Hematopoietic multipotent progenitor cell treated with erythropoietin and hydrocortisone succinate and interleukin-3 and kit ligand, for 6 days (in vitro differentiated cells): ENCODE results near the gene GZMM.

Experiments
- DNase-seq: peaks from one replicate; pipeline ENCODE4 v3.0.0-alpha.2; 2015

Gene GZMM

DNA sequence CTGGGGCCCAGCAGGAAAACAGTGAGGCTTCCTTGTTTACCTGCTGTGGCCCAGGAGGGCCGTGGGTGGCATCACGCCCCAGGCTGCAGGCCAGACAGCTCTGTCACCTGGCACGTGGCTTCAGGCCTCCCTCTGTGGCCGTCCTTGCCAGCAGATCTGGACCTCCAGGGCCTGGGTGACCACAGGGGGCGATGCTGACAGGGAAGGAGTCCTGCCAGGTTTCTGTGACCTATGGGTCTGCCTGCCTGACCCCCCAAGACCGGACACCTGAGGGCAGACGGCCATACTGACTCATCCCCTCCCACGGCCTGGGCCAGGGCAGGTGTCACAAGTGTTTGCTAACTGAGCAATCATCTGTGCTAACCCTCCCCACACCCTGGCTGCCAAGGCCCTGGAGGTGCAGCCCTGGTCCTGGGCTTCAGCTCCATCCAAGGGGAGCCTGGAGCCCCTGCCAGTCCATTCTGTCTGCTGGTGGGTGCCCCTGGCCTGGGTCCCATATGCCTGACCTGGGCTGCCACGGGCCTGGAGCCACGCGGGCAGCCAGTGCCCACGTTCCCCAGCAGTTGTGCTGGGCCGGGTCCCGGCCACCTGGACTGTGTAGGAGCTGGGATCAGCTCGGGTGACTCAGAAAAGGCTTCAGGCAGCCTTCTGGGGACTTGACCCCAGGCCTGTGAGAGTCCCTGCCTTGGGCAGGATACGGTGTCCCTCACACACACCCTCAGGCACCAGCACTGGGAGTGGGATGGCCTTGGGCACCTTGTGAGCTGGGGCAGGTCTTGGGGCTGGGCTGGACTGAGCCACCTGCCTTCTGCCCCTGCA is 8.6 kb upstream of the GZMM start:
- DNase-seq: no peak

DNA sequence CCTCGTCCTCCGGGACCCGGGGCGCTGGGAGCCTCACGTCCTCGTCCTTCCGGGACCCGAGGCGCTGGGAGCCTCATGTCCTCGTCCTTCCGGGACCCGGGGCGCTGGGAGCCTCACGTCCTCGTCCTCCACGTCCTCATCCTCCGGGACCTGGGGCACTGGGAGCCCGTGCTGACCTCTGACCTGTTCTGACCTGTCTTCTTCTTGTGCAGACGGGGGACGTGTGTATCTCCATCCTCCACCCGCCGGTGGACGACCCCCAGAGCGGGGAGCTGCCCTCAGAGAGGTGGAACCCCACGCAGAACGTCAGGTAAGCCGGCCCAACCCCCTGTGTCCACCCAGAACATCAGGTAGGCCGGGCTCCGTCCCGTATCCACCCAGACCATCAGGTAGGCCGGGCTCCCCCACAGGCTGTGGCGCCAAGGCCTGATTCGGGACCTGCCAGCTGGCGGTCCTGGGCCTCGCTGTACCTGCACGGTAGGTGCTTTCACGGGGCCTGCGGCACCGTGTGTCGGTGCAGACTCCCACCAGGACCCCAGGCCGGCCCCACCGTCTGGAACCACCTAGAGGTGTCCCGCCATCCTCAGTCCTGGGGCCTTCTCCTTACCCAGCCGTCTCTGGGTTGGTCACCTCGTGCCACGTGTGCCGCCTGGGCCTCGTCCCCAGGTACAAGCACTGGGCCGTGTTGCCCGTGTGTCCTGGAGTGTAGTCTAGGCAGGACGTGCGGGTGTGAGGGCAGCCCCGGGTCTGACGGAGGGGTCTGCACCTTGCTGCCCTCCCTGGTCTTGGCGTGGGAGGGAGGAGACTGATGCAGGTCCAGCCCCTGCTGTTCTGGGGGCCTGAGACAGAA is 7.6 kb upstream of the GZMM start:
- no peak for DNase-seq

DNA sequence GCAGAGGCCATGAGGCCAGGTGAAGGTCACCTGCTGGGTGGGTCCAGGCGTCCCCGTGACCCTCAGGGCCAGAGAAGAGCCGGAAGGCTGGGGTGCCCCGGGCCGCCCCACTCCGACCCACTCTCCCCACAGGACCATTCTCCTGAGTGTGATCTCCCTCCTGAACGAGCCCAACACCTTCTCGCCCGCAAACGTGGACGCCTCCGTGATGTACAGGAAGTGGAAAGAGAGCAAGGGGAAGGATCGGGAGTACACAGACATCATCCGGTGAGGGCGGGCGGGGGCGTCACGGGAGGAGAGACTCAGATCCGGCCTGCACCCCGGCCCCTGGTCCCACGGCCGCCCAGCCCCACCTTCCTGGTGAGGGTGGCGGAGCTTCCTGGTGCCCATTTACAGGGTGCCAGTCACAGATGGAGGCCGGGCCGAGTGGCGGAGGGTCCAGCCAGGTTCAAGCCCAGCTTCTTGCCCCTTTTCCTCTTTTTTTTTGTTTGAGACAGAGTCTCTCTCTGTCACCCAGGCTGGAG is 6.9 kb upstream of the GZMM start:
- DNase-seq: no peak

DNA sequence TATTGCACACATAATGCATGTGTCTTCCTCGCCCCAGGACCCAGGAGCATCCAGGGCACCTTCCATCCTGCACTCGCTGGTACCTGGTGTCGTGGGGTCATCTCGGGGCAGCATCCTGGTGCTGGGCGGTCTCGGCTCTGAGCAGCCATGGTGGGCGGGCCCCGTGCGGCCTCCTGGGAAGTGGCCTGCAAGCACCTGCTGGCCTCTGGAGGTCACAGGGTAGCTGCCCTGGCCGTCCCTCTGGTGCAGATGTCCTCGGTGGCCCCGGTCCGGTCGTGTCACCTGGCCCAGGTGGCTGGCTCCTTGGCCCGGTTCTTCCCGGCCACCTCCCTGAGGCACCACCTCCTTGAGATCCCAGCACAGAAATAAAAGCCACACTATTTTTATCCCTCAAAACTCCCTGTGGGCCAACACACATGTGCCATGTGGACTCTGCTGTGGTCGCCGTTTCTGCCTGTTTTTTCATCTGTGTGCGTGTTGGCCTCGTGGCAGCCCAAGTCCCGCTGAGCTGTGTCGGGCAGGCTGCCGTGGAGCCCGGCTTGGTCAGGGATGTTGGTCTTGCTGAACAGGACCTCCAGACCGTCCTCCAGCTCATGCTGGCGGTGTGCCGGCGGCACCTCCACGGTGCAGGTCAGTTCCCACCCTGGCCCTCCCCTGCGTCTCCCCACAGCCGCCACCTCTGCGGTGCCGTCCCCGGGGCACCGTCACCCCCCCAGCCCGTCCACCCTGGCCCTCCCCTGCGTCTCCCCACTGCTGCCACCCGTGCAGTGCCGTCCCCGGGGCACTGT is 5.0 kb upstream of the GZMM start:
- DNase-seq: no peak

DNA sequence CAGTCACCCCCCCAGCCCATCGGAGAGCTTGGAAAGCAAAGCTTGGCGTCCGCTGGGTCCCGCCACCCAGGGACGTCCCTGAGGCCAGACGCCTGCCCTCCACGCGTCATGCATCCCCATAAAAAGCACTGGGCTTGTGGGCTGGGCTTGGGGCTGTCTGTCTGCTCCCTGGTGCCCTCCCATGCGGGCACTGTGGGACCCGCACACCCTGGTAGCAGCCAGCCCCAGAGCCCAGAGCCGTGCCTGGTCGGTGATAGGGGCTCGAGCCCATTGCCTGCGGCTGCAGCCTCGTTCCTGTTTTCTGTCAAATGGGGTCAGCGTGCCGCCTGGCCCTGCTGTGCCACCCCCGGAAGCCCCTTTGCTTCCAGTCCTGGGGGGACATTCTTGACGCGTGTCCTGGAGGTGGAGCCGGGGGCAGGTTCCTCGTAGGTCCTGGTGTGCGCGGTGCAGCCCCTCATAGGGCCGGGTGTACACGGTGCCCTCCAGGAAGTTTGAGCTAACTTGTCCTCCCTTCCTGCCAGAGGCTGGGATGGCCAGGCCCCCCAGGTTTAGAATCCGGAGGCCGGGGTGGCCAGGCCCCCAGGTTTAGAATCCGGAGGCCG is 4.3 kb upstream of the GZMM start:
- DNase-seq: no peak

DNA sequence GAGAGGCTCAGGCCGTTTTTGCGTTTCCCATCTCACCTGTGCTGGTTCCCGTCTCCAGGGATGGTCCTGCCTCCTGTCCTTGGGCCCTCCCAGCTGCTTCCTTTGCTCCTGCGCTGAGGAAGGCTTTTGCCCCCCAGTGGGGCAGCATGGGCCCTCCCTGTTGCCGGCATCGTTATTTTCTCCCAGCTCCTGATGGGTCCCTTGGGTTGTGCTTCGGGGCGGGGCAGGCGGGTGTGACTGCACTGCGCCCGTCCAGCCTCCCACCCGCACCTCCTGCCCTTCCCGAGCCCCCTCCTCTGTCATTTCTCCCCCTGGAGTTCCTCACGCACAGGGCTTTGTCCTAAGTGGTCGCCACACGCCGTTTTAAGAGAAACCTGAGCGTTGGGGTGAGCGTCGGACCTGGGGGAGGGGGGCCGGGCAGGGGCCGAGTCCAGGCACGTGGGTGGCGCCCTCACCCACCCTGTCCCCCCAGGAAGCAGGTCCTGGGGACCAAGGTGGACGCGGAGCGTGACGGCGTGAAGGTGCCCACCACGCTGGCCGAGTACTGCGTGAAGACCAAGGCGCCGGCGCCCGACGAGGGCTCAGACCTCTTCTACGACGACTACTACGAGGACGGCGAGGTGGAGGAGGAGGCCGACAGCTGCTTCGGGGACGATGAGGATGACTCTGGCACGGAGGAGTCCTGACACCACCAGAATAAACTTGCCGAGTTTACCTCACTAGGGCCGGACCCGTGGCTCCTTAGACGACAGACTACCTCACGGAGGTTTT is 2.8 kb upstream of the GZMM start:
- no peak for DNase-seq

DNA sequence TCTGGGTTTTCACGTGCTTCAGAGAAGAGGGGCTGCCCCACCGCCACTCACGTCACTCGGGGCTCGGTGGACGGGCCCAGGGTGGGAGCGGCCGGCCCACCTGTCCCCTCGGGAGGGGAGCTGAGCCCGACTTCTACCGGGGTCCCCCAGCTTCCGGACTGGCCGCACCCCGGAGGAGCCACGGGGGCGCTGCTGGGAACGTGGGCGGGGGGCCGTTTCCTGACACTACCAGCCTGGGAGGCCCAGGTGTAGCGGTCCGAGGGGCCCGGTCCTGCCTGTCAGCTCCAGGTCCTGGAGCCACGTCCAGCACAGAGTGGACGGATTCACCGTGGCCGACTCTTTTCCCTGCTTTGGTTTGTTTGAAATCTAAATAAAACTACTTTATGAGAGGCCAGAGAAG is 2.2 kb upstream of the GZMM start:
- no peak for DNase-seq

DNA sequence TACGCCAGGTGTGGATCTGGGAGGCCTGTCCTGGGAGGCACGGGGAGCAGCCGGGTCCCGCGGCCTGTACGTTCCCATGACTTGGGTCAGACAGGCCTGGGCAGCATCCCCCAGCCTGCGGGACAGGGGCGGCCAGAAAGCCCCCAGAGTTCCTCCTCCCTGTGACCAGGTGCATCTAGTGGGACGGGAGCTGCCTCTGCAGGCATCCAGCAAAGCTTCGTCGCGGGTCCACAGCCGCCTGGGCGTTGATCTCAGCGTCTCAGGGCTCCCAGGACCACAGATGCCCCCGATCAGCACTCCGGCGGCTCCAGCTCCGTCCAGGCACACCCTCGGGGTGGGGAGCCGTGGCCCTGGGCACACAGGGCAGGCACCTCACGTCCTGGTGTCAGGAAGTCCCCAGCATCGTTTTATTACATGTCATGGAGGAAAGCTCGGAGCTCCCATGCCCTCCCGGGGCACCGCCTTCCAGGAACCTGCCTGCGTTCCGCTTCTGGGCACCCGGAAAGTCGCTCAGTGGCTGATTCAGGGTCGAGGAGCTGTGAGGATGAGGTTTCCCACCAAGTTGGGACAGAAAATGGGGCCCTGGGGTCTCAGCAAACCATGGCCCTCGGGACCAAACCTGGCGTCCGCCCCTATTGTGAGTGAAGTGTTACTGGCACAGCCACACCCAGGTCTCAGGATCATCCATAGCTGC is 1.5 kb upstream of the GZMM start:
- no peak for DNase-seq

DNA sequence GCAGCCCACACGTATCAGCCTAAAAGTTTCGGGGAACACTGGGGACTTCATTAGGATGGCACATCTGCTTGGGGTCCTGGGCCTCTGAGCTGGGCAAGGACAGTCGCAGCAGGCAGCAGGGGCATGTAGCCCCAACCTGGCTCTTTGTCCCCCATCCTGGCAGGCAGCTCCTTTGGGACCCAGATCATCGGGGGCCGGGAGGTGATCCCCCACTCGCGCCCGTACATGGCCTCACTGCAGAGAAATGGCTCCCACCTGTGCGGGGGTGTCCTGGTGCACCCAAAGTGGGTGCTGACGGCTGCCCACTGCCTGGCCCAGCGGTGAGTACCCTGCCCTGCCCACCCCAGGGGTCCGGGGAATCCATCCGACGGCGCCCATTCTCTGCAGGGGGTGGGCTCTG is 3.3 kb downstream of the GZMM start:
- DNase-seq: no peak

DNA sequence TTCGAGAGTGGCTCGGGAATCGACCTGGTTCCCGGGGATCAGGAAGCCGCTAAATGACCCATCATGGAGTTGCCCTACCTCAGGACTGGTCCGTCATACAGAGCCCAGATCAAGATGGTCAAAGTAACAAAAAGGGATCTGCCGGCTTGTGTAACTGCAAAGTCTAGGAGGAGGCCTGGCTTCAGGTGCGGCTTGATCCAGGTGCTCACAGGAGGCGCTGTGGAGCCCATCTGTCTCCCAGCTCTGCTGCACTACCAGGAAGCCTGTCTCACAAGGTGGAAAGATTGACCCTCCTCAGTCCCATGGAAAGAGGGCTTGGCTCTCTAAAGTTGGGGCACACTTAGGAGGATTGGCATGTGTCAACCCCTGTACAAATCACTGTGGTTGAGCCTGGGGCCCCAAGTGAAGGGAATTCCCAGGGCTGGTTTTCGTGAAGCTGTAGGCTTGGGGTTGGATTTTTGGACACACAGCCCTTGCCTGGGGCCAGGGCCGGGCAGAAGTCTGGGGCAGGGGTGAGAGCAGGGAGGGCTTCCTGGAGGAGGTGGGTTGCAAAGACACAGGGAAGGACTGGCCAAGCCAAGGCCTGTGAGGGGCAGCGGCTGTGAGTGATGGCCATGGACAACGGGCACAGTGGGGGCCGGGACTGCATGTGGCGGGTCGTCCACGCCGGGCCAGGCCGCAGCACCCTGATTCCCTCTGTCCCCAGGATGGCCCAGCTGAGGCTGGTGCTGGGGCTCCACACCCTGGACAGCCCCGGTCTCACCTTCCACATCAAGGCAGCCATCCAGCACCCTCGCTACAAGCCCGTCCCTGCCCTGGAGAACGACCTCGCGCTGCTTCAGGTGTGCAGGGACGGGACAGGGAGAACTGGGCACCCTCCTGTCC is 4.2 kb downstream of the GZMM start:
- DNase-seq: no peak

DNA sequence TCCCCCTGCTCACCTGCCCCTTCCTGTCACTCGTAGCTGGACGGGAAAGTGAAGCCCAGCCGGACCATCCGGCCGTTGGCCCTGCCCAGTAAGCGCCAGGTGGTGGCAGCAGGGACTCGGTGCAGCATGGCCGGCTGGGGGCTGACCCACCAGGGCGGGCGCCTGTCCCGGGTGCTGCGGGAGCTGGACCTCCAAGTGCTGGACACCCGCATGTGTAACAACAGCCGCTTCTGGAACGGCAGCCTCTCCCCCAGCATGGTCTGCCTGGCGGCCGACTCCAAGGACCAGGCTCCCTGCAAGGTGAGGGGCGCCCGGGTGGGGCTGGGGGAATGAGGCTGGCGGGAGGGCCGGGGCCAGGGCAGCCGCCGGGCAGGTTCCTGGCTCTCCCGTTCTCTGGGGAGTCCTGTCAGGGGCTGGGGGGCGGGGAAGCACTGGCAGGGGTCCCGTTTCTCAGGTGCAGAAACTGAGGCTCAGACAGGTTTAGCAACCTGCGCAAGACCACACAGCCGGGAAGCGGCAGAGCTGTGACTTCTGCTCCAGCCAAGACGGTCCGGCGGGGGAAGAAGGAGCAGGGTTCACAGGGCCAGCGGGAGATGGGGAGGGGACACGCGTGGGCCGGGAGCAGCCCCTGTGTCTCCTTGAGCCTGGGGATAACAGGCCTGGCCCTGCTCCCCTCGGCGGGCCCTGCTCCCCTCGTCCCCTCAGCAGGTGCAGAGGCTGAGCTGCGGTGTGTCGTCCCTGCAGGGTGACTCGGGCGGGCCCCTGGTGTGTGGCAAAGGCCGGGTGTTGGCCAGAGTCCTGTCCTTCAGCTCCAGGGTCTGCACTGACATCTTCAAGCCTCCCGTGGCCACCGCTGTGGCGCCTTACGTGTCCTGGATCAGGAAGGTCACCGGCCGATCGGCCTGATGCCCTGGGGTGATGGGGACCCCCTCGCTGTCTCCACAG is 5.3 kb downstream of the GZMM start:
- DNase-seq: no peak

DNA sequence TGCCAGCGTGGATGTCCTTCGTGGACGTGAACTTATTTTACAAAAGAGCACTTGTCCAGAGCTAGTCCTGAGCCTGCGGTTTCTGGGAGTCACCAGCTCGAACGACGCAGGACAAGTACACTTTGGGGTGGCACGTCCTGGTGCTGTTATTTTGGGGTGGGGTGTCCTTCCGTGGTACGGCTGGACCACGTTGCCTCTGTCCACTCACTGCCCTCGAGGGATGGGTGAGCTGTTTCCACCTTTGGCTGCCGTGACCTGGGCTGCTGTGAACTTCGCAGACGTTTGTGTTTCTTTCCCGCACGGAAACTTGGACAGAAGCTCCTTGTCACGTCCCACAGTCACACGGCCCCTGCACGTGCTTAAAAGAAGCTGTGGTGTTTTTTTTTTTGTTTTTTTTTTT is 11.0 kb downstream of the GZMM start:
- no peak for DNase-seq

DNA sequence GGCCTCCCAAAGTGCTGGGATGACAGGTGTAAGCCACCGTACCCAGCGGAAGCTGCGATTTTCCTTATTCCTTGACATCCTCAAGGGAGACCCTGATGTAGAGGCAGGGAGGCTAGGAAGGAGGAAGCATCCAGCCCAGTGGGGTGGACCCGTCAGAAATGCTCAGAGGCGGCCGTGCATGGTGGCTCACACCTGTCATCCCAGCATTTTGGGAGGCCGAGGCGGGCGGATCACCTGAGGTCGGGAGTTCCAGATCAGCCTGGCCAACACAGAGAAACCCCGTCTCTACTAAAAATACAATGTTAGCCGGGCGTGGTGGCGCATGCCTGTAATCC is 11.6 kb downstream of the GZMM start:
- no peak for DNase-seq

DNA sequence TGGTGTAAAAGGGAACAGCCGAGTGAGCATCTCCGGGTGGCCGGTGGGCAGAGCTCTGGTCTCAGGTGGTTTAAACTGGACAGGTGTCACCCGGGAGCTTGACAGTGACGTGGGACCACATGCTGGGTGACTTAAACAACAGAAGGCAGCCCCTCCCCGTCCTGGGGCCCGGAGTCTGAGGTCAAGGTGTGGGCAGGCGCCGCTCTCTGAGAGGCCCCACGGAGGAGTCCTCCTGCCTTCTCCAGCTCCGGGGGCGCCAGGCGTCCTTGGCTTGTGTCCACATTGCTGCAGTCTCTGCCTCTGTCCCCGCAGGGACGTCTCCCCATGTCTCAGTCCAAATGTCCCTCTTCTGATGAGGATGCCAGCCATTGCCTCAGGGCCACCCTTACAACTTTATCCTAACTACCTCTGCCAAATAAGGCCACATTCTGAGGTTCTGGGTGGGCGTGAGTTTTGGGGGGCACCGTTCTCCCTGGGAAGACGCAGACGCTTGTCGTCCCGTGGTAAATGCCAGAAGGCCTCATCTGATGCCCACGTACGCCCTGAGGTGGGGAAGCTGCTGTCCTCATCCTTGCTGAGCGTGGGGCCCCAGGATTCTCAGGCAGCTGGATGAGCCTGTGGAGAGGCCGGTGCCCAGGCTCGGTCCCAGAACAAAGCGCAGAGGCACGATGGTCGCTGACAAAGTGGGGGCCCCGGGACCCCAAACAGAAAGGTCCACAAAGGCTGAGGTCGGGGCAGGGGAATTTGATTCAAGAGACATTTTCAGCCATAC is 12.9 kb downstream of the GZMM start:
- DNase-seq: no peak

DNA sequence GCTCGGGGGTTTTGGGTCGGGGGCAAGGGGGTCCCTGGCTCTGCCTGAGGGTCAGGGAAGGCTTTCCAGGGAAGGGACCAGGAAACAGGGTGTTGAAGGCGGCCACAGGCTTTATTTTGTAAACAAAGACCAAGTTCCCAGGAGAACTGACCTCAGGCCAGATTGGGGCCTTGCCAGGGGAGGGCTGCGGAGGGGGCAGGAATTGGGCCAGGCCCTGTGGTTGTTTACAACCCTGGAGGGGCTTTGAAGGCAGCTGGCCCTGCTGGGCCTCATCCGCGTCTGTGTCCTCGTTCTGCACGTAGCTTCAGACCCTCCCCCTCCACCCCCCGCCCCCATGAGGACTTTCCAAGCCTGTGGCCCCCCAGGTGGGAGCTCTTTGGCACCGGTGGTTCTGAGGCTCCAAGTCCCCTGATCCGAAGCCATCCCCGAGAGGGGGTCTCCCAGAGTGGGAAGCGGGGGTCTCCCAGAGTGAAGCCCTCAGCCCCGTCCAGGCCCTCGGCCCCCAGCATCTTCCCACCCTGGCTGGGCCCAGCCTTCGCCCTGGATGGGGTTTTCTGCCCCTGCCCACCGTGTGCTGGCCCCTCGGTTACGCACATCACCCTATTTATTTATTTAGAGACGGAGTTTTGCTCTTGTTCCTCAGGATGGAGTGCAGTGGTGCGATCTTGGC is 15.1 kb downstream of the GZMM start:
- no peak for DNase-seq

DNA sequence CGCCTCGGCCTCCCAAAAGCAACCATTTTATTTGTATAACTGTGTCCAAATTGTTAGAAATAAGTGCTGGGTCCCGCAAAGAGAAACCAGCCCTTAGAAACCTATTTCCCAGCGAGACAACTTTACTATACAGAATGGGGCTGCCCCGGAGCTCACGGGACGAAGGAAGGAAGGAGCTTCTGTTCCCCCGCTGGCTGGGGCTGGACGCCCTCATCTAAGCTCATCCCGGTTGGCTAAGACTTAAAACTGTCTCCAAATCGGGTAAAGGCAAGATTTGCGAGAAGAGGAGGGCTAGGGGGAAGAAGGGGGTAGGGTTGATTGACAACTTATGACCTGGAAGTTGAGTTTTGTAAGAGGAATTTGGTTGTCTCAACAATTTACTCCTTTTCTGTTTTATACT is 16.3 kb downstream of the GZMM start:
- no peak for DNase-seq

DNA sequence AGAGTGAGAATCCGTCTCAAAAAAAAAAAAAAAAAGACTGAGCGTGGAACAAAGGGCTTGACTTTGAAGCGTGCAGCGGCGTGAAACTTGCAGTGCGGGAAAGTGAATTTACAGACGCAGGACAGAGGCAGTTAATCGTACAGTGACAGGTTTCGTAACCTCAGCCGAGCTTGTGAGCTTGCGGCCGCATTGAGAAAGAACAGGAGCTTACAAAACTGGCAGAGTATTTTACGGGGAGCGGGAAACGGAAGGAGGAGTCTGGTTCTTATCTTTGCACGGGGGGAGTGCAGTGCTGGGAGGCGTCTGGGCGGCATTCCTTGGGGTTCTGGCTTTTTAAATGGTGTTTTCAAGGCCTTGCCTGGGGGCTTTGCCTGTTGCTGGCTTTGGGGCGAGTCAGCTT is 22.6 kb downstream of the GZMM start:
- DNase-seq: peak; percentile 65

DNA sequence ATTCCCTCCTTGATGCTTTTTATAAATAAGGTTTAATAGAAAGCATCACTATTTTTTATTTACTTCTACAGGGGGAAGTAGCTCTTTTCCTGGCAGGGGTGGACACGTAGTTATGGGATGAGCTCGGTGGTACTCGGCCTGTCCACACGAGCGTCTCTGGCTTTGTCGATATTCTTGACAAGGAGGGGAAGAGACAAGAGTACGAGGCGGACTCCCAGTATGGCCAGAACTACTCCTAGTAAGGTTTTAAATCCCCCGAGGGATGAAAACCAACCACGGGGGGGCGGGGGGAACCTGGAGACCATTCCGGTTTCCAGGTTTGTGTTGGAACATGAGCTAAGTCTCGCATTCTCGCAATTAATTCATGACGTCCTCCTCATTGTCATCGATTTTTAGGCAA is 23.0 kb downstream of the GZMM start:
- no peak for DNase-seq
